ENCODE data around the gene VPS11.

The VPS11 gene

GRCh38 chr11:119067371-119068222 is at the start of gene VPS11:
TSS of gene VPS11 (plus strand) at chr11:119067818. CDS start at chr11:119067824, 6 bp downstream.
- no peak for FAIRE-seq
- no peak for TF ChIP-seq CTCF (IDR thresholded peaks at IDR 0.05; ENCODE audit: insufficient read depth, missing control alignments)
- peak; percentile 100 for DNase-seq (ENCODE audit: insufficient read length, low spot score)

GRCh38 chr11:119018074-119018938 is 49.3 kb upstream of the VPS11 start, which contains the start of the genes RPS25 and TRAPPC4:
TSS of gene RPS25 (minus strand) at chr11:119018343. CDS start at chr11:119018284, 59 bp downstream.
TSS of gene TRAPPC4 (plus strand) at chr11:119018766. CDS start at chr11:119018796, 30 bp downstream.
- TF ChIP-seq CTCF (IDR thresholded peaks at IDR 0.05; ENCODE audit: insufficient read depth, missing control alignments), result no peak
- no peak for FAIRE-seq
- DNase-seq (ENCODE audit: insufficient read length, low spot score), result peak; percentile 90

- no peak for TF ChIP-seq CTCF (IDR thresholded peaks at IDR 0.05; ENCODE audit: insufficient read depth, missing control alignments)
- DNase-seq (ENCODE audit: insufficient read length, low spot score) (no peak), FAIRE-seq (no peak)
Measured at GRCh38 chr11:119019996-119020395, 47.6 kb upstream of the VPS11 start.

- FAIRE-seq (no peak), DNase-seq (ENCODE audit: insufficient read length, low spot score) (no peak)
- TF ChIP-seq CTCF (IDR thresholded peaks at IDR 0.05; ENCODE audit: insufficient read depth, missing control alignments), result no peak
Measured at GRCh38 chr11:119021631-119022030, 46.0 kb upstream of the VPS11 start.

- no peak for DNase-seq (ENCODE audit: insufficient read length, low spot score)
- TF ChIP-seq CTCF (IDR thresholded peaks at IDR 0.05; ENCODE audit: insufficient read depth, missing control alignments), result no peak
- FAIRE-seq, result no peak
Measured at GRCh38 chr11:119023741-119024140, 43.9 kb upstream of the VPS11 start.

- DNase-seq (ENCODE audit: insufficient read length, low spot score), result no peak
- FAIRE-seq, result no peak
- TF ChIP-seq CTCF (IDR thresholded peaks at IDR 0.05; ENCODE audit: insufficient read depth, missing control alignments), result no peak
Measured at GRCh38 chr11:119024430-119025098, 43.1 kb upstream of the VPS11 start.
